Progenitor cell of endocrine pancreas (in vitro differentiated cells): ENCODE data around the gene TNFRSF8. TPM values are rescaled to one million over a fixed set of nuclear protein-coding genes. Genes with fewer than 3 reads are reported as not detected.

Experiments
- DNase-seq: peaks from one replicate; pipeline ENCODE4 v3.0.0; 2021; ENCODE audit warnings: low spot score; ENCODE audit not compliant: unreplicated experiment
- H3K27ac Mint-ChIP-seq: 2 replicates; pipeline ENCODE4 v1.8.0; 2021; ENCODE audit warnings: mild to moderate bottlenecking, moderate library complexity, mixed read lengths
- H3K27me3 Mint-ChIP-seq: 2 replicates; pipeline ENCODE4 v1.8.0; 2021; ENCODE audit warnings: mixed read lengths
- H3K36me3 Mint-ChIP-seq: 2 replicates; pipeline ENCODE4 v1.8.0; 2022; ENCODE audit warnings: mixed read lengths; ENCODE audit not compliant: insufficient read depth
- H3K4me1 Mint-ChIP-seq: 2 replicates; pipeline ENCODE4 v1.8.0; 2021; ENCODE audit warnings: low read depth, mixed read lengths
- H3K4me3 Mint-ChIP-seq: 2 replicates; pipeline ENCODE4 v1.8.0; 2021; ENCODE audit warnings: low read depth, mild to moderate bottlenecking, moderate library complexity, mixed read lengths
- H3K9me3 Mint-ChIP-seq: 2 replicates; pipeline ENCODE4 v1.8.0; 2021; ENCODE audit warnings: low read depth, mixed read lengths
- total RNA-seq: library from RNA; stranded (reverse); gene quantifications from 2 replicates; pipeline ENCODE4 v1.2.1, GENCODE V29; 2021
- TF ChIP-seq, protein P1 (sequence below): fragments of 200-600 bp; sonication (generic); IDR thresholded peaks from one replicate; pipeline ENCODE4 v1.5.0; 2021; ENCODE audit warnings: antibody characterized with exemption, mild to moderate bottlenecking; ENCODE audit not compliant: unreplicated experiment

TNFRSF8 gene
- total RNA-seq, 1 donor from 2014 or later, result not detected

DNA sequence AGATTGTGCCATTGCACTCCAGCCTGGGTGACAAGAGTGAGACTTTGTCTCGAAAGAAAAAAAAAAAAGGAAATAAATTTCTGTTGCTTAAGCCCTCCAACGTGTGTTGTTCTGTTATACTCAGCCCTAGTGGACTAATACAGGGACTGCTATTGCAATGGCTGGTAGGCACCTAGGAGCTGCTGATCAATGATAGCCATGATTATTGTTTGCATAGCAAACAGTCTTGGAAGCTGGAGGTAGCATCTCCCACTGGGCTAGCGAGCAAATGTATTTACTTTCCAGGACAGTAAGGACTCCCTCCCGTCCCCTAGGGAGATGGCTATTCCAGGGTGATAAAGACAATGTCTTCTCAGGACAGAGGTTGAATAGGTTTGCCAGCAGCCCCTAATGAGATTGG lies 13.5 kb upstream of the TNFRSF8 start:
- peaks cover 12% of the 10 kb centered on the region for H3K4me1 Mint-ChIP-seq
- TF ChIP-seq, protein P1, sequence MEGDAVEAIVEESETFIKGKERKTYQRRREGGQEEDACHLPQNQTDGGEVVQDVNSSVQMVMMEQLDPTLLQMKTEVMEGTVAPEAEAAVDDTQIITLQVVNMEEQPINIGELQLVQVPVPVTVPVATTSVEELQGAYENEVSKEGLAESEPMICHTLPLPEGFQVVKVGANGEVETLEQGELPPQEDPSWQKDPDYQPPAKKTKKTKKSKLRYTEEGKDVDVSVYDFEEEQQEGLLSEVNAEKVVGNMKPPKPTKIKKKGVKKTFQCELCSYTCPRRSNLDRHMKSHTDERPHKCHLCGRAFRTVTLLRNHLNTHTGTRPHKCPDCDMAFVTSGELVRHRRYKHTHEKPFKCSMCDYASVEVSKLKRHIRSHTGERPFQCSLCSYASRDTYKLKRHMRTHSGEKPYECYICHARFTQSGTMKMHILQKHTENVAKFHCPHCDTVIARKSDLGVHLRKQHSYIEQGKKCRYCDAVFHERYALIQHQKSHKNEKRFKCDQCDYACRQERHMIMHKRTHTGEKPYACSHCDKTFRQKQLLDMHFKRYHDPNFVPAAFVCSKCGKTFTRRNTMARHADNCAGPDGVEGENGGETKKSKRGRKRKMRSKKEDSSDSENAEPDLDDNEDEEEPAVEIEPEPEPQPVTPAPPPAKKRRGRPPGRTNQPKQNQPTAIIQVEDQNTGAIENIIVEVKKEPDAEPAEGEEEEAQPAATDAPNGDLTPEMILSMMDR, result peak; percentile 52
- H3K27me3 Mint-ChIP-seq, result peaks cover 15% of the 10 kb centered on the region
- H3K36me3 Mint-ChIP-seq, result no peaks in the 10 kb centered on the region
- H3K4me3 Mint-ChIP-seq, result no peak overlapping the region
- no peak overlapping the region for H3K27ac Mint-ChIP-seq
- no peak for DNase-seq
- H3K9me3 Mint-ChIP-seq, result no peaks in the 10 kb centered on the region

DNA sequence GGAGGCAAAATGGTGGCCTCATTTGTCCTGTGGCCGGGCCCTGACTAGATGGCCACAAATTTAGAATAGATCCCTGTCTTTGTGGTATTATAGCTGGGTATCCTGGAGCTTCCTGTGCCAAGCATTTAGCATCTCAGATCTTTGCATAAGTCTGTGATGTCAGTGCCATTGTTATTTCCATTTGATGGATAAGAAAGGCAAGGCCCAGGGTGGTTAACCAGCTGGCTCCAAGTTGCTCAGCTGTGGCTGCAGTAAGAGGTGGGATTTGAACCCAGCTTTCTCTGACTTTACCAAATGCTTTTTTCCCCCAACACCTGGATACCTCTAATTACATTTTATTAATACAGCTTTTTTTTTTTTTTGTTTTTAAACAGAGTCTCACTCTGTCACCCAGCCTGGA lies 11.7 kb upstream of the TNFRSF8 start:
- no peaks in the 10 kb centered on the region for H3K36me3 Mint-ChIP-seq
- TF ChIP-seq, protein P1, result no peak

DNA sequence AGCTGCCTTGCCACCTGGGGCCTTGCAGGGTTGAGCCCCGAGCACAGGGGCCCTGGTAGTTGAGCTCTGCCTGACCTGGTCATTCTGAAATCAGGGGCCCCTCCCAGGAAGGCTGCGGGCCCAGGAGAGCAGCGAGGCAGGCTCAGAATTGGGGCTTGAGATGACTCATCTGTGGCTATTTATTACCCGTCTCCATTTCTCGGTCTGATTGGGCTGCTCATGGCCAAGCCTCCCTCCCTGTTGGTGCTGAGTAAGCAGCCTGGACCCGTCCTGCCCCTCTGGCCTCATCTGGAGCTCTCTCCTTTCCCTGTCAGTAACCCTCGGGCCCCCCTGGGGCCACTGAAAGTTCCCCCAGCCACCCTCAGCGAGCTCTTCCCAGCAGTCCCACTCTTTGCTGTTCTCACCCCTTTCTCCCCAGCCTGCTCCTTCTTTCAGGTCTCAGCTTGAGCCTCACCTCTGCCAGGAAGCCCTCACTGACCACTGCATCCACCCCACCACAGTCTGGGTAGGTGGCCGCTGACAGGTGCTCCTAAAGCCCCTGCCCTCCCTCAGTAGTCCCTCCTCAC lies 11.0 kb upstream of the TNFRSF8 start:
- DNase-seq, result no peak
- H3K4me3 Mint-ChIP-seq, result no peak overlapping the region

More for the DNA sequence above, 11.7 kb upstream of the TNFRSF8 start:
- H3K27ac Mint-ChIP-seq, result no peak overlapping the region
- peaks cover 17% of the 10 kb centered on the region for H3K27me3 Mint-ChIP-seq
- DNase-seq, result no peak
- H3K4me3 Mint-ChIP-seq, result no peak overlapping the region
- peaks cover 12% of the 10 kb centered on the region for H3K4me1 Mint-ChIP-seq
- no peaks in the 10 kb centered on the region for H3K9me3 Mint-ChIP-seq

DNA sequence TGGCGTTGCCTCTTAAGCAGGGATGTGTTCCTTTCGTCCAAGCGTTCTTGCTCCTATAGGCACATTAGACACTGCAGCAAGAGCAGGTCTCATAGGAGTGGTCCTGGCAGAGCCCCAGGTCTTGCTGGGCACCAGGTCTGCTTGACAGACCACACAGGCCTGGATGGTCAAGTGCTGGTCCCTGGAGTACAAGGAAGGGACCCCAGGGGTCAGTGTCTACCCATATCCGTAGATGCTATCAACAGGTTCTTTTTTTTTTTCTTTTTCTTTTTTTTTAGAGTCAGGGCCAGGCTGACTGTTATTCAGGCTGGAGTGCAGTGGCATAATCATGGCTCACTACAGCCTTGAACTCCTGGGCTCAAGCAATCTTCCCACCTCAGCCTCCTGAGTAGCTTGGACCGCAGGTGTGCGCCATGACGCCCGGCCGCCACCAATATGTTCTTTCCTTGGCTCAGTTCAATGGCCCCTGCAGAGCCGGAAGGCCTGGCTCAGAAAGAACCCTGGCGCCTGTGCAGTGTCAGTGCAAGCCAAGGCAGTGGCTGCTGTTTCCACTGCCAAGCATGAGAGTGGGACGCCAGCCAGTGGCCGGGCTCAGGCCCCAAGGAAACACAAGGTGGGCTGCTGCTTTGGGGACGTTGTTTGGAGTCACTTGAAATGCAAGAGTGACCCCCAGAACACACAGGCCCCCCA lies 10.0 kb upstream of the TNFRSF8 start:
- no peak for DNase-seq
- H3K36me3 Mint-ChIP-seq, result no peaks in the 10 kb centered on the region
- H3K27ac Mint-ChIP-seq, result no peak overlapping the region
- peaks cover 19% of the 10 kb centered on the region for H3K27me3 Mint-ChIP-seq
- no peak overlapping the region for H3K4me3 Mint-ChIP-seq
- peaks cover 12% of the 10 kb centered on the region for H3K4me1 Mint-ChIP-seq
- TF ChIP-seq, protein P1, result peak; percentile 16
- no peaks in the 10 kb centered on the region for H3K9me3 Mint-ChIP-seq

More for the DNA sequence above, 11.0 kb upstream of the TNFRSF8 start:
- Mint-ChIP-seq H3K27me3 (peaks cover 19% of the 10 kb centered on the region), H3K9me3 (no peaks in the 10 kb centered on the region), H3K4me1 (peaks cover 12% of the 10 kb centered on the region), H3K36me3 (no peaks in the 10 kb centered on the region), H3K27ac (peak overlapping the region; percentile 46)
- TF ChIP-seq, protein P1, result no peak

DNA sequence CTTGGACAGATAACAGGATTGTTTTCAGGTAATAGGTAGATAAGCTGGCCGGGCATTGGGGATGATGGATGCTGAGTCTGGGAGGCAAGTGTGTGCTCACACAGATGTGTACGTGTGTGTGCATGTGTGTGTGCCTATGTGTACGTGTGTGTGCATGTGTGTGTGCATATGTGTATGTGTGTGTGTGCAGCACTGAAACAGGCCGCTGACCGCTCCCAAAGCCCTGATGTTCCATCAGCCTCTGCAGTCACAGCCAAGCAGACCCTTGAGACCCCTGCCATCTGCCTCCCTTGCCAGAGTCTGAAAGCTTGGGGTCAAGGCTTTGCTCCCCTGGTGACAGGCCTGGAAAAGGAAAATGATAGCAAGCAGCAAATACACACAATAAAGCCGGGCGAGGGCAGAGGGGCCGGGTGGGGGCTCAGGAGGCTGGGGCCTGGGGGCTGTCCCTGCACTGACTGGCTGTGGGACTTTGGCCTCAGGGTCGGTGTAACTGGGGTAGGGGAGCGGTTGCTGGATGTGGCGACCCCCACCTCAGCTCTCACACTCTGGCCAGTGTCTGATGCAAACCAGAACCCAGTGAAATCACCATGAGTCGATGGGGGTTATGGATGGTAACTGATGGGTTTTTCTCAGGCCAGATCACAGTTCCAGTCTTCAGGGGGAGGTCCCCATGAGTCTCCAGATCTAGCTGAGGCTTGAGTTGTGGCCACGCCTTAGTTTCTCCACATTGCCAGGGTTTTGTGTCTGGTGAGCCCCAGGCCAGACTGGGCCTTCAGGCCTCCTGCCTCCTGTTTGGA lies 9.2 kb upstream of the TNFRSF8 start:
- Mint-ChIP-seq H3K36me3 (no peaks in the 10 kb centered on the region), H3K27me3 (peaks cover 19% of the 10 kb centered on the region), H3K4me1 (peaks cover 12% of the 10 kb centered on the region), H3K4me3 (no peak overlapping the region), H3K9me3 (no peaks in the 10 kb centered on the region), H3K27ac (no peak overlapping the region)
- TF ChIP-seq, protein P1, result no peak
- DNase-seq, result no peak
